Activated CD4-positive, alpha-beta memory T cell treated with anti-CD3 and anti-CD28 coated beads for 36 hours (primary cell): ENCODE results near the gene ATG9A. TPM values are rescaled to one million over a fixed set of nuclear protein-coding genes. Genes with fewer than 3 reads are reported as not detected.
A peak's percentile ranks its signal among the peaks of the same experiment; 100 is the strongest.

Experiments used
- CTCF ChIA-PET: fragments of 350-600 bp; sonication (Branson Sonifier 250); formaldehyde crosslinking; loops from one replicate; lab custom pipeline; 2021; ENCODE audit warnings: antibody characterized with exemption, inconsistent platforms; lab: Charles Lee
- POLR2A ChIA-PET: fragments of 350-600 bp; sonication (Branson Sonifier 250); formaldehyde crosslinking; loops from one replicate; lab custom pipeline; 2021; ENCODE audit warnings: antibody characterized with exemption; lab: Charles Lee
- DNase-seq: peaks from one replicate; pipeline ENCODE4 v3.0.0-alpha.2; 2020
- H3K27ac Mint-ChIP-seq: one replicate; pipeline ENCODE4 v1.8.0; 2021; ENCODE audit warnings: mixed read lengths
- H3K27me3 Mint-ChIP-seq: one replicate; pipeline ENCODE4 v1.8.0; 2021; ENCODE audit warnings: mixed read lengths
- H3K36me3 Mint-ChIP-seq: one replicate; pipeline ENCODE4 v1.8.0; 2021; ENCODE audit warnings: mixed read lengths
- H3K4me1 Mint-ChIP-seq: one replicate; pipeline ENCODE4 v1.8.0; 2021; ENCODE audit warnings: low read depth, mixed read lengths
- H3K4me3 Mint-ChIP-seq: one replicate; pipeline ENCODE4 v1.8.0; 2021; ENCODE audit warnings: mild to moderate bottlenecking, mixed read lengths
- H3K9me3 Mint-ChIP-seq: one replicate; pipeline ENCODE4 v1.8.0; 2021; ENCODE audit warnings: mixed read lengths
- intact Hi-C: fragments of 100-400 bp; cut with micrococcal nuclease; formaldehyde crosslinking; loops from one replicate; pipeline ENCODE4 v1.15.1; 2023
- total RNA-seq, 2 experiments: library from RNA; stranded (reverse); gene quantifications; one replicate each; pipeline ENCODE4 v1.2.3, GENCODE V29; 2021

Gene ATG9A
- total RNA-seq, 2 experiments from 2014 or later: 34.7 to 39.5 TPM

DNA sequence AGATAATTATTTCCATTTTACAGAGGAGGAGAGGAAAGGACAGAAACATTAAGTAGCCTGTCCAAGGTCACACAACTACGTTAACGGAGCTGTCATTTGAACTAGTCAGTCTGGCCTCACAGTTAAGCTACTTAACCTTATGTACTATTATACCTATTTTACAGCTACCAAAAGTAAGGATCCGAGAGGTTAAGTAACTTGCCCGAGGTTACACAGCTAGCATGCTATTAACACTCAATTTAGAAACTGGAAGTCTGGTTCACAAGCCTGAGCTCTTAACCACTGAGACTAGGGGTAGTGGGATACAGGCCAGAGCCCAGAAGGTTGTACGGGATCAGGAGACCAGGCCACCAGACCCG lies 15.3 kb upstream of the ATG9A start:
- no peaks in the 10 kb centered on the region for H3K9me3 Mint-ChIP-seq
- DNase-seq: no peak
- CTCF ChIA-PET: interaction anchor here (1.0 to 6.8 kb wide), 8 partner anchors 10 to 90 kb away, joined by 3 to 51 read pairs (median 7); partner anchors contain the start of genes ANKZF1, ATG9A, CNPPD1 and DNAJB2
- H3K27me3 Mint-ChIP-seq: no peaks in the 10 kb centered on the region
- intact Hi-C loops: loop anchor here (1.0 to 5.0 kb wide), 4 partner anchors 9 to 847 kb away; partner anchors contain the start of genes ANKZF1, ATG9A, CTDSP1 and NHEJ1
- H3K4me1 Mint-ChIP-seq: peaks cover 56% of the 10 kb centered on the region
- H3K4me3 Mint-ChIP-seq: peak overlapping the region; percentile 98
- POLR2A ChIA-PET: interaction anchor here (1.0 to 2.6 kb wide), 9 partner anchors 10 to 69 kb away, joined by 3 to 43 read pairs (median 10); partner anchors contain the start of genes ANKZF1, ATG9A, CNPPD1 and DNAJB2
- peaks cover 29% of the 10 kb centered on the region for H3K36me3 Mint-ChIP-seq
- H3K27ac Mint-ChIP-seq: peak overlapping the region; percentile 98

- Mint-ChIP-seq H3K27me3 (no peaks in the 10 kb centered on the region), H3K4me1 (peaks cover 41% of the 10 kb centered on the region), H3K36me3 (peaks cover 16% of the 10 kb centered on the region), H3K4me3 (peak overlapping the region; percentile 59), H3K9me3 (no peaks in the 10 kb centered on the region), H3K27ac (no peak overlapping the region)
- CTCF ChIA-PET: interaction anchor here (6.8 kb wide), 1 partner anchor 52 kb away, joined by 51 read pairs; no protein-coding TSS in a partner anchor
- POLR2A ChIA-PET: interaction anchor here (2.7 kb wide), 1 partner anchor 14 kb away, joined by 8 read pairs; the partner anchor contains the start of genes ANKZF1 and ATG9A
- DNase-seq: no peak
- intact Hi-C loops: no loop called here
Observed at GRCh38 chr2:219243291-219243761, 13.9 kb upstream of the ATG9A start.

GRCh38 chr2:219234331-219234730 lies 4.9 kb upstream of the ATG9A start:
- POLR2A ChIA-PET: no interaction called here
- no peak overlapping the region for H3K27ac Mint-ChIP-seq
- CTCF ChIA-PET: interaction anchor here (1.3 to 1.4 kb wide), 3 partner anchors 43 to 62 kb away, joined by 3 to 6 read pairs (median 3); no protein-coding TSS in a partner anchor
- peaks cover 64% of the 10 kb centered on the region for H3K36me3 Mint-ChIP-seq
- intact Hi-C loops: no loop called here
- no peaks in the 10 kb centered on the region for H3K9me3 Mint-ChIP-seq
- H3K4me1 Mint-ChIP-seq: peaks cover 36% of the 10 kb centered on the region
- H3K4me3 Mint-ChIP-seq: no peak overlapping the region
- DNase-seq: no peak
- no peaks in the 10 kb centered on the region for H3K27me3 Mint-ChIP-seq

DNA sequence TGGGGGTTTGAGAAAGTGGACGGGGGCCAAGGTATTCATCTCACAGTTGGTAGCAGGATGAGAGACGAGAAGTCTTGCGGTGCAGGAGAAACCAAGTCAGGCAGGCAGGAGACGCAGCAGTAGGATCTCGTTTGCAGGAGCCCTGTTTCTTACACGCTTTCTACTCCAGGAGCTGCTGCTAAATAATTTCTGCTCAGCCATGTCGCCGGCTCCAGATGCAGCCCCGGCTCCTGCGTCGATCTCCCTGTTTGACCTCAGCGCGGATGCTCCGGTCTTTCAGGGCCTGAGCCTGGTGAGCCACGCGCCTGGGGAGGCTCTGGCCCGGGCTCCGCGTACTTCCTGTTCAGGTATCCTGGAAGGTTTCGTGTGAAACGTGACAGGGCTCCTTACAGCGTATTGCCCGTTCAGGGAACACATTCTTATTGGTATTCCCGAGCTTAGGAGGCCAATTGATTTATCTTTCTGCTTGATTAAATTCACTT lies 664 bp upstream of the ATG9A start:
- intact Hi-C loops: no loop called here
- Mint-ChIP-seq H3K4me3 (peak overlapping the region; percentile 95), H3K27ac (peak overlapping the region; percentile 99), H3K27me3 (no peaks in the 10 kb centered on the region), H3K4me1 (peaks cover 53% of the 10 kb centered on the region), H3K36me3 (peaks cover 53% of the 10 kb centered on the region), H3K9me3 (no peaks in the 10 kb centered on the region)
- DNase-seq: peak; percentile 70
- CTCF ChIA-PET: interaction anchor here (0.8 to 5.5 kb wide), 14 partner anchors 10 to 200 kb away, joined by 3 to 38 read pairs (median 6); partner anchors contain the start of genes ABCB6, DNAJB2, GLB1L and STK16
- POLR2A ChIA-PET: interaction anchor here (0.9 to 3.3 kb wide), 16 partner anchors 9 to 334 kb away, joined by 3 to 75 read pairs (median 12); partner anchors contain the start of genes ABCB6, CNPPD1, DNAJB2 and GLB1L

- intact Hi-C loops: loop anchor here (1.0 kb wide), 8 partner anchors 10 to 159 kb away; partner anchors contain the start of genes DNAJB2, GLB1L, STK16 and ZFAND2B
- peak overlapping the region; percentile 49 for H3K27ac Mint-ChIP-seq
- H3K9me3 Mint-ChIP-seq: no peaks in the 10 kb centered on the region
- POLR2A ChIA-PET: interaction anchor here (0.9 to 3.3 kb wide), 14 partner anchors 10 to 332 kb away, joined by 4 to 75 read pairs (median 13); partner anchors contain the start of genes ABCB6, CNPPD1, DNAJB2 and GLB1L
- peaks cover 48% of the 10 kb centered on the region for H3K4me1 Mint-ChIP-seq
- H3K4me3 Mint-ChIP-seq: peak overlapping the region; percentile 95
- DNase-seq: no peak
- peaks cover 55% of the 10 kb centered on the region for H3K36me3 Mint-ChIP-seq
- no peaks in the 10 kb centered on the region for H3K27me3 Mint-ChIP-seq
- CTCF ChIA-PET: interaction anchor here (1.0 to 5.5 kb wide), 14 partner anchors 9 to 199 kb away, joined by 3 to 38 read pairs (median 6); partner anchors contain the start of genes ABCB6, DNAJB2, GLB1L and STK16
Observed at GRCh38 chr2:219228911-219229304, 528 bp downstream of the ATG9A start.

GRCh38 chr2:219228041-219228910 lies 1.2 kb downstream of the ATG9A start:
- no peaks in the 10 kb centered on the region for H3K27me3 Mint-ChIP-seq
- H3K9me3 Mint-ChIP-seq: no peaks in the 10 kb centered on the region
- ChIA-PET CTCF (interaction anchor here (0.7 to 5.5 kb wide), 8 partner anchors 8 to 172 kb away, joined by 3 to 38 read pairs (median 7); partner anchors contain the start of genes ABCB6, DNAJB2, GLB1L and STK16), POLR2A (interaction anchor here (0.9 to 3.3 kb wide), 12 partner anchors 10 to 332 kb away, joined by 4 to 75 read pairs (median 14); partner anchors contain the start of genes ABCB6, CNPPD1, DNAJB2 and GLB1L)
- H3K27ac Mint-ChIP-seq: peak overlapping the region; percentile 49
- peaks cover 55% of the 10 kb centered on the region for H3K36me3 Mint-ChIP-seq
- intact Hi-C loops: no loop called here
- H3K4me3 Mint-ChIP-seq: peak overlapping the region; percentile 95
- no peak for DNase-seq
- H3K4me1 Mint-ChIP-seq: peaks cover 42% of the 10 kb centered on the region

GRCh38 chr2:219225350-219225749 lies 4.1 kb downstream of the ATG9A start:
- peaks cover 18% of the 10 kb centered on the region for H3K4me1 Mint-ChIP-seq
- H3K4me3 Mint-ChIP-seq: no peak overlapping the region
- no peak overlapping the region for H3K27ac Mint-ChIP-seq
- H3K27me3 Mint-ChIP-seq: no peaks in the 10 kb centered on the region
- peaks cover 50% of the 10 kb centered on the region for H3K36me3 Mint-ChIP-seq
- intact Hi-C loops: no loop called here
- ChIA-PET CTCF (interaction anchor here (1.2 to 5.5 kb wide), 2 partner anchors 54 to 70 kb away, joined by 3 to 38 read pairs; no protein-coding TSS in a partner anchor), POLR2A (no interaction called here)
- no peak for DNase-seq
- H3K9me3 Mint-ChIP-seq: no peaks in the 10 kb centered on the region

GRCh38 chr2:219223831-219224610 lies 5.4 kb downstream of the ATG9A start:
- intact Hi-C loops: no loop called here
- no peaks in the 10 kb centered on the region for H3K9me3 Mint-ChIP-seq
- ChIA-PET CTCF (interaction anchor here (1.2 kb wide), 1 partner anchor 53 kb away, joined by 3 read pairs; no protein-coding TSS in a partner anchor), POLR2A (no interaction called here)
- no peaks in the 10 kb centered on the region for H3K27me3 Mint-ChIP-seq
- peaks cover 49% of the 10 kb centered on the region for H3K36me3 Mint-ChIP-seq
- peaks cover 22% of the 10 kb centered on the region for H3K4me1 Mint-ChIP-seq
- no peak for DNase-seq
- H3K27ac Mint-ChIP-seq: no peak overlapping the region
- no peak overlapping the region for H3K4me3 Mint-ChIP-seq

DNA sequence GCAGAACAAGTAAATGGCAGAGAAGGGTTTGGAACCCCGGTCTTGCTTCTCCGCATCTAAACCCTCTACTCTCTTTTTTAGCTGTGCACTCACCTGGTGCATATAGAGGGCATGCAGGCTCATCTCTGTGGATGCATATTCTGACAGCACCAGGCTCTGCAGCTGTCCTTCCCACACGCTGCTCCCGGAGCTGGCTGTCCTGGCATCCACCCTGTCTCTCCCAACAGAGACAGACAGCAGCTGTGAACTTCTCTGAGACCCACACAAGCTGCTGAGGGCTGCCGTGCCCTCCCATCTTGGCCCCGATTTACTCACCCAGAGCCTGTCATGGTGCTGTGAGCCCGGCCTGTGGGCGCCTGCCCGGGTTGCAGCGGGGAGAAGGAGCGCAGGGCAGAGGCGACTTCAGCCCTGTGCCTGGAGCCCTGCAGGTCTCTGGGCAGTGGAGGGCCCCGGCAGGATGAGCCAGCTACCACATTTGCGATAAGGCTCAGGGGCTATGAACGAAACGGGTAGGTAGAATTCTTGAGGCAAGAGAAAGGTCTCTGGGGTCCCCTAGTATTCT lies 7.4 kb downstream of the ATG9A start:
- no peak overlapping the region for H3K27ac Mint-ChIP-seq
- H3K4me1 Mint-ChIP-seq: peaks cover 17% of the 10 kb centered on the region
- H3K4me3 Mint-ChIP-seq: no peak overlapping the region
- no peaks in the 10 kb centered on the region for H3K9me3 Mint-ChIP-seq
- ChIA-PET CTCF (interaction anchor here (1.1 kb wide), 1 partner anchor 49 kb away, joined by 3 read pairs; no protein-coding TSS in a partner anchor), POLR2A (interaction anchor here (1.0 kb wide), 1 partner anchor 73 kb away, joined by 3 read pairs; no protein-coding TSS in a partner anchor)
- no peaks in the 10 kb centered on the region for H3K27me3 Mint-ChIP-seq
- intact Hi-C loops: no loop called here
- peaks cover 51% of the 10 kb centered on the region for H3K36me3 Mint-ChIP-seq
- DNase-seq: no peak

- no peaks in the 10 kb centered on the region for H3K27me3 Mint-ChIP-seq
- H3K4me3 Mint-ChIP-seq: no peak overlapping the region
- peaks cover 19% of the 10 kb centered on the region for H3K4me1 Mint-ChIP-seq
- CTCF ChIA-PET: interaction anchor here (1.1 to 3.0 kb wide), 3 partner anchors 9 to 78 kb away, joined by 3 to 11 read pairs (median 3); partner anchors contain the start of genes ANKZF1 and ATG9A
- H3K36me3 Mint-ChIP-seq: peaks cover 51% of the 10 kb centered on the region
- no peak for DNase-seq
- no peak overlapping the region for H3K27ac Mint-ChIP-seq
- POLR2A ChIA-PET: interaction anchor here (1.0 to 3.5 kb wide), 3 partner anchors 9 to 74 kb away, joined by 3 to 15 read pairs (median 4); partner anchors contain the start of genes ANKZF1, ATG9A, TUBA4A and TUBA4B
- intact Hi-C loops: no loop called here
- H3K9me3 Mint-ChIP-seq: no peaks in the 10 kb centered on the region
Observed at GRCh38 chr2:219220652-219221402, 8.6 kb downstream of the ATG9A start.
